Forelimb muscle (tissue), 1 donor: Measurements from ENCODE around the gene TIGAR. TPM values are rescaled to one million over a fixed set of nuclear protein-coding genes. Genes with fewer than 3 reads are reported as not detected.

Experiments used
- DNase-seq: peaks from one replicate; pipeline ENCODE4 v3.0.0-alpha.2; 2013; ENCODE audit warnings: low read depth
- polyA plus RNA-seq: library from polyadenylated mRNA; unstranded; fragments of 120-200 nt; gene quantifications from one replicate; pipeline ENCODE4 v1.2.1, GENCODE V29; 2013; ENCODE audit not compliant: insufficient read length

Gene TIGAR
- polyA plus RNA-seq, 1 donor = 5.2 TPM

DNA sequence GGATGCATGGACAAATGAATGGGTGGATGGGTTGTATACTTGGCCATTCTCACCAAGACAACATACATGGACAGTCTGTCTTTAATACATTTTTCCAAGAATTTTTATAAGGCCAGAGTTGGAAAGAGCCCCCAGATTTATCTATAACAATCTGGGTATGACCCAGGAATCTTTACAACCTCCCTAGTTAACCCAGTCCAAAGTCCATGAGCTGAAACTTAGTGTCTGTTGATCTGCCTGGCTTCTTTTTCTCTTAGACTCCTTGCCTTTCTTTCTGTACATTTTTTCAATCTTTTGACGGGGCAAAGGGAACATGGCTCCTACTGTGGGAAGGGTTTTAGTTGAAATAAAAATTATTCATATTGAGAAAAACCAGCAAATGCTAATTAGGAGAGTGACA is 57.8 kb downstream of the TIGAR start:
- no peak for DNase-seq

DNA sequence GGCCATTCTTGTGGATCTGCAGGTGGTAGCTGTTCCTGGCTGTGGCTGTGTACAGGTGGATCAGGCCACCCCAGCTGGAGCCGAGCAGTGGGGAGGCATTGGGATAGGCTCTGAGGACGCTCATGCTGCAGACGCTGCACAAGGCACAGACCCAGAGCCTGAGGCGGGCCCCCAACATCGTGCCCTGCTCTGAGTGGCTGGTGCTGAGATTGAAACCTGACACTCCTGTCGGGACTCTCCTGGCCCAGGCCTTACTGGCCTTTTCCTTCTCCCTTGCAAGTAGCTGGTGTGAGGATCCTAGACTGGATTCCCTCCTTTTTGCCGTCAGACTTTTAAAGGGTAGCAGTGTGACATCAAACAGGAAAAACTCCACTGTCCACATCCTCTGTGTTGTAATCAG is 58.4 kb downstream of the TIGAR start, which contains the start of gene FGF23:
Gene FGF23, minus strand, starts transcription at position 308 of the 400 bp plus-strand sequence. Its CDS starts 130 bp downstream, at position 178.
- peak; percentile 16 for DNase-seq

DNA sequence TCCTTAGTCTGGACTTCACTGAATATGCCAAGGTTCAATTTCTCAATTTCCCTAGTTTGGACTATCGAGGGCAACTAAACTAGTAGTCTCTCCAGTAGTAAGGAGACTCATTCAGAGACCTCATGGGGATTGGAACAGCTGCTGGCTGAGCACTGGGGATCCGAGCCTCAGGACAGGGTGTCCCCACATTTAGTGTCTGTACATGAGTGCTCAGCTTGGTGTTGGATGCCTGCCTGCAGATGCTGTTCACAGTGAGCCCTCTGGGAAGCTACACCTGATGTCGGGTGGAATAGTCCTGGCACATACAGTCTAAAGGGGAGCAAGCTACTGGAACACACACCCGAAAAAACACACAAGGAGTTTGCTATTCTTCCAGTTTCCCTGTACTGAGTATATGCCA is 59.3 kb downstream of the TIGAR start:
- no peak for DNase-seq

DNA sequence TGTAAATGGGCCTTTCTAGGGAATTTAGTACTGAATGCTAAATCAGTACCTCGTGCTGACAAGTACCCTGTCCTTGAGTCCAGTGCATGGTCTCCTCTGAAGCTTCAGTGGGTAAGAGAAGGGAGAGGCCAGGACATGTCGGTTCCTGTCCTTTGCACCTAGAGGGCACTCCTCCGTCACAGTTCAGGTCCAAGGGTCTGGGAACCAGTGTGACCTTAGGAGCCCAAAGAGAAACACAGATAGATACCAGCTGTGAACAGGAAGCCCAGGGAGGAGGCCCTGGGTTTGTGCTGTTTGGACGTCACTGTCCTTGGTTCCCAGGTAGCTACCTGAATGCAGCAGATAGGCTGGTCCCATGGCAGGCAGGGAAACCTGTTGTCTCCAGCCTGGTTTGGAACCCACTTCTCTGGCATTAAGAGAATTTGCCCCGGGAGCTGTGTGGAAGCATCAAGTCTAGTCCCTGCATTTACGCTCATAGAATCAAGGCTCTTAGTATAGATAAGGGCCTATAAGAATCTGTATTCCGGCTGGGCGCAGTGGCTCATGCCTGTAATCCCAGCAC is 62.4 kb downstream of the TIGAR start:
- no peak for DNase-seq

DNA sequence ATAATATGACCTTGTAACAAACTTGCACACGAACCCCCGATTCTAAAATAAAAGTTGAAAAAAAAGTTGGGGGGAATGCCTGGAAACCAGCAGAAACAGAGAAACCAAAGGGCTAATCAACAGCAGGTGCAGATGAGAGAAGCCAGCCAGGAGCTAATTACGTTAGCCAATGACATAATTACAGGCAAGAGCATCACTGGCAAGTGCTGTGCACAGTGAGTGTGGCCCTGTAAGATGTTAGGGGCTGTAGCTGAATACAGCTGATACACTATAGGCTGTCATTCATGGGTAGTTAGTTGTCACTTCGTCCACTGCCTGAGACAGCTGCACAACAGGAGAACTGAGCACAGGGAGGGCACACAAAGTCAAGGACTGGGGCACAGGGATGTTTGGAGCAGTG is 65.8 kb downstream of the TIGAR start:
- no peak for DNase-seq

DNA sequence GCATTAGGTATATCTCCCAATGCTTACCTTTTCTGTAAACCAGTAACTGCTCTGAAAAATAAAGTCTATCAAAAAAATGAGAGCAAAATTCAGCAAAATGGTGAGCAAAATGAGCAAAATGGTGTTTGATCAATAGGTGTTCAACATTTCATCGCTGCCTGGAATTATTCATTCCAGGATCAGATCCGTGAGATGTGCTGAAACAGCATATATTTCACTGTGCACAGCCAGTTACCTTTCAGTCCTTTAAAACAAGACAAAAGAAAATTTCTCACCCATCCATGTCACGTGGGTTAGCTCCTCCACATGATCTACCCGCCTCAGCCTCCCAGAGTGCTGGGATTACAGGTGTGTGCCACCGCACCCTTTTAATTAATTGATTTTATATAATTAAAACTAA is 66.6 kb downstream of the TIGAR start:
- DNase-seq = no peak

DNA sequence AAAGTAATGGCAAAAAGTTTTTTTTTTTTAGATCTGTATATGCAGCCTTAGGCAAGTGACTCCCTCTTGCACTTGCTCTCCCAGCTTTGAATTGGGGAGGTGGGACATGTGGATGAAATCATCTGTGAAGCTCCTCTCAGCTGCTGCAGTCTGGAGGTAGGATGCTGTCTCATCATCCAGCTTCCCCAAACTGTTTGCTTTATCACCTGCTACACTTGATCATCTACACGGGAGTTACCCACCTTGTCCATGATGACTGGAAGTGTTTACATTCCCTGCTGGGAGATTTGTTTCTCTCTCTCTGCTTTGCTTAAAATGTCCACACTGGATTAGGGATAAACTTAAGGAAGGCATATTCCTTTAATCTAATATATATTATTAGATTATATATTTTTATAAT is 67.0 kb downstream of the TIGAR start:
- no peak for DNase-seq

DNA sequence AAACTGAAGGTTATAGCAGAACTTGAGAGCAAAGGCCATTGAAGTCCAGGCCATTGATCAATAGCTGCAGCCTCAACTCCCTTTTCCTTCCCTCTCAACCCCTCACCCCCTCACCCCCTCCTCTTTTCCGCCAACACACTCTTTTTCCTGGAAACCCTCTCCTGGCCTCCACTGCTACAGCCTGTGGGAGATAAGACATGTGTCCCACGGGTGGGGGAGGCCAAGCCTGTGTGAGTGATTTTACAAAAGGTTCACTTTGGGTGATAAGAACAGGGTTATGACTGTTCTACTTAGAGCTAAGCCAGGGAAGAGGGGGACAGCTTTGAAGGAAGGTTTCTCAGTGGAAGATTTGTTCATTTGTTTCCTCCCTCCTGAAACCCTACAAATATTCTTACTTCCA is 67.6 kb downstream of the TIGAR start:
- no peak for DNase-seq

DNA sequence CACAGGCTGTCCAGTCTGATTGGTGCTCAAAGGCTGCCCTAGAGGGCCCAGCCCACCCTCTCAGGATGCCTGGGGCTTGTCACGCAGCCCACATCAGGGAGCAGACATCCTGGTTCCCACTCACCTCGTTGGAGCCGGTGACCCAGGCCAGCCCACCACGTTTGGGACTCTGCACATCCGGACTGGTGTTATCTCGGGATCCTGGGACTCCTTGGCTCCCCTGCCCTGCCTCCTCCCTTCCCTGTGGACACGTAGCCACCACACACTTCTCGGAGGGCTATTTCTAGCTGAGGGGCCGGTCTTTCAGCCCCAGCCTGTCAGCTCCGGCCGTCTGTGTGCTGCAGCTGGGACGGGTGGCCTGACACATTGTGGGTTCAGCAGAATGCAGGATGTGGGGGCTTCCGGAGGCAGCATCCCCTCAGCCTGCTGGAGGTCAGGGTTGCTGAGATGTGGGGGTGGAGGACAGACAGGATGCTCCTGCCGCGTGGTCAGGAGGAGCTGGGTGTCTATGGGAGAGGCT is 71.3 kb downstream of the TIGAR start:
- DNase-seq = no peak

DNA sequence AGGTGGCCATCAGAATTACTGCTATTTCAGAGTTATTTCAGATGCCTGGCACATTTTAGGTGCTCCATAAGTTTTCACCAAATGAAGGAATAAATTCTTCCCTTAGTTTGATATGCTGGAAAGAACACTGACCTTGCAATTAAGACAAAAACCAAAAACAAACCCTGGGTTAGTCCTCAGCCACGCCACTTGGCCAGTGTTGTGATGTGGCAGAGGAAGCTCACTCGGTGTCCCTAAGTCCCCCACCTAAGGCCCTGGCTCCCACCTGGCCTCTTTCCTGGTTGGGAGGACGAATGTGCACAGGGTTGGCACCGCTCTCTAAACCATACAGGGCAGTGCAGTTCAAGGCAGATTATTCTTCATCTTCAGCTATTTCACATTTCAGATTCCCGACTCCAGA is 72.2 kb downstream of the TIGAR start:
- DNase-seq = no peak

DNA sequence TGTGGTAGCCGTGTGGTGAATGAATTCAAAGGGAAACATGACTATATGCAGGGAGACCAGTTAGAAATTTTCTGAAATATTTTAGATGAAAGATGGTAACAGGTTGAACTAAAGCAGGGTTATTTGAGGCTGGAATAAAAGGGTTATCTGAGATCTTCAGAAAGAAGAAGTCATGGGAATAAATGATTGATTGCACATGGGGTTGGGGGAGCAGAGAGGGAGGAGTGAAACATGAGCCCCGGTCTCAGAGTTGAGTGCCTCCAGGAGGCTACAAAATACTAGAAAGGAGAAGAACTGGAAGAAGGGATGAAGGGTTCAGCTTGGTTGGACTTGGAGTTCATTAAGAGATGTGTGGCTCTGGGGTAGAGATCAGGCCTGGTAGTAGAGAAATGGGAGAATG is 74.8 kb downstream of the TIGAR start:
- DNase-seq = no peak

DNA sequence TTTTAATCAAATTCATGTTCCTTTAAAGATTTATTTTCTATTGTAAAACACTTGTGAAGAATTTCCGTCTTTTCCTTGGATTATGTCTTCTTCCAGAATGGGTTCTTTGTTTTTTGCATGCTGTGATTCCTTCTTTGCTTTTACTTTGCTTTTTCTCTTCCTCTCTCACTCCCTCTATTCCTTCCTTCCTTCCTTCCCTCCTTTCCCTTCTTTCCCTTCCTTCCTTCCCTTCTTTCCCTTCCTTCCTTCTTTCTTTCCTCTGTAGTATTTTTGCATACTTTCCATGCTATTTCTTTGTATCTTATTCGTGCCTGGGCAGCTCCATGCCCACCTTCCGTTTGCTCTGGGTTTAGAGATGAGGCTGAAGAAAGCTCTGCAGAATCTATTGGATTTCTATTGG is 80.1 kb downstream of the TIGAR start:
- DNase-seq = no peak

DNA sequence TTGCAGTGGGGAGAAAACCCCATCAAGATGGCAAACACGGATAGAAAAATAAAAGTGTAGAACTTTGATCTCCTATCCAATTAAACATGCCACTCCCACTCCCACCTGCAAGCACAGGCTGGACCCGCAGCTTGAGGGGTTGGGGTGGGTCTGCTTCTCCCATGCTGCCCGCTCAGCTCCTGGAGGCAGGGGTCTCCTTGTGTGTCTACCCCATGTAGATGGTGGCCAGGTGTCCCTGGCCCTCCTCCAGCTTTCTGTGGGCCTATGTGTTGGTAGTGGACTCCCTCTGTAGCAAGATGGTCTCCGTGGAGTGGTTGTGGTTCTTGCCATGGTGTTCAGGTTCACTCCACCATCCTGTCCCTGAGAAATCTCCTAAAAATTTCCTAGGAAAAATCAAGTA is 82.0 kb downstream of the TIGAR start:
- no peak for DNase-seq

Other genes starting within 250 kb of the TIGAR start
- gene CCND2, start 47.5 kb upstream of the TIGAR start, polyA plus RNA-seq = 80.7 TPM
- gene FGF23, start 58.5 kb downstream of the TIGAR start, polyA plus RNA-seq = 0.19 TPM
- gene FGF6, start 124.6 kb downstream of the TIGAR start, polyA plus RNA-seq = 58.5 TPM
- gene RAD51AP1, start 217.7 kb downstream of the TIGAR start, polyA plus RNA-seq = 9.6 TPM
- 19.2 TPM for gene DYRK4, start 241.0 kb downstream of the TIGAR start, polyA plus RNA-seq